KOPT-K1 (cell line): ENCODE data around the gene NLGN1.
"Not testable (repeated sequence)": the region's sequence is repeated elsewhere in the genome, so short reads cannot be mapped to it uniquely, and the experiment has no call there.

Experiments used
- H3K27ac ChIP-seq: fragments of 200-600 bp; sonication (generic); 2 replicates; pipeline ENCODE4 v1.5.1; 2016; ENCODE audit warnings: antibody characterized with exemption, mild to moderate bottlenecking, low read depth, low read length; ENCODE audit not compliant: poor library complexity, severe bottlenecking
- H3K36me3 ChIP-seq: fragments of 200-600 bp; sonication (generic); 2 replicates; pipeline ENCODE4 v1.5.1; 2017; ENCODE audit warnings: antibody characterized with exemption, mild to moderate bottlenecking, low read length, moderate library complexity; ENCODE audit not compliant: insufficient read depth
- H3K9me3 ChIP-seq: fragments of 200-600 bp; sonication (generic); 2 replicates; pipeline ENCODE4 v1.5.1; 2017; ENCODE audit warnings: antibody characterized with exemption, low read length, mild to moderate bottlenecking; ENCODE audit not compliant: insufficient read depth, poor library complexity, severe bottlenecking

Gene NLGN1

GRCh38 chr3:173568623-173569022 is 171.1 kb downstream of the NLGN1 start:
- H3K9me3 ChIP-seq = no peaks in the 10 kb centered on the region
- H3K27ac ChIP-seq = no peak overlapping the region
- H3K36me3 ChIP-seq = no peaks in the 10 kb centered on the region

GRCh38 chr3:173583496-173583895 is 186.0 kb downstream of the NLGN1 start:
- Histone ChIP-seq H3K36me3 (no peaks in the 10 kb centered on the region), H3K27ac (no peak overlapping the region), H3K9me3 (no peaks in the 10 kb centered on the region)

GRCh38 chr3:173584093-173584837 is 186.7 kb downstream of the NLGN1 start:
- Histone ChIP-seq H3K9me3 (no peaks in the 10 kb centered on the region), H3K27ac (no peak overlapping the region), H3K36me3 (no peaks in the 10 kb centered on the region)

DNA sequence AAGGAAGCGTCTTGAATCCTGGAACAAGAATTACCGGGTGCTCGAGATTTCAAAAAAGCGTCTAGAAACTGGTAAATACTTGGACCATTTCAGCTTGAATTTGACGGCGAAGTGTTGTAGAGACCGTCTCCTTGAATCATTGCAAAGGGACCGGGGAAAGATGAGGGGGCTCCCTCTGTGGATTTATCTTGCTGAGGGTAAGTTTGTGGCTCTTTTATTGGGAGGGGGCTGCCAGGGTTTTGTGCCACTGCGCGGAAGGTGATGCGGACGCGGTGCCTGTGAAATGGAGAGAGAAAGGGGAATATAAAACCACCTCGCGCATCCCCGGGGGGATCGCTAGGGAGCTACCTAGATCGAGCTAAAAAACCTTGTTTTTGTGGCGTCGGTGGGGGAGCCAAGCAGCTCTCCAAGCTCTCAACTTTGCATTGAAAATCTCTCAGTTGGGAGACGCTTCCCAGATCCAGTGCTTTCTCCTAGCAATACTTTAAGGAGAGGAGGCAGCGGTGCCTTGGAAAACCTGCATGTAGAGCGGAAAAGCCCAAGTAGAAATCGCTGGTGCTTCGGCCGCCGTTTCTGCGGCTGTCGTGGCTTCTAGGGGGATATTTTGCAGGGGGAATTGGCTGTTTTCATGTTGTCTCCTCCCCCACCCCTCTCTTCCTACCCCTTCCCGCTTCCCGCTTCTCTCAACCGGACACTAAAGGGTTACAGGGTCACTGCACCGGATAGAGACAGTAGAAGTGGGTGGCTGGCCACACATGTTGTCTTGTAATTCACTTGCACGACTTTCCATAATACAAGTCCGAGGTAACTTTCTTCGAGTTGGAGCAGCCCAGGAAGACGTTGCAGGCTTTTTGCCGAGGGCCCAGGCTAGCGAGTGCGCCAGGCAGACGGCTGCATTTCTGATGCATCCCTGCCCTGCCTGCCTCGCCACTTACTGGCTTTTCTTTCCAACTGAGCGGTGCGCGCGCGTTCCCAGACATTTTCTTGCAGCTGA is 187.6 kb downstream of the NLGN1 start:
- H3K27ac ChIP-seq = no peak overlapping the region
- H3K9me3 ChIP-seq = no peaks in the 10 kb centered on the region
- H3K36me3 ChIP-seq = no peaks in the 10 kb centered on the region

- Histone ChIP-seq H3K36me3 (no peaks in the 10 kb centered on the region), H3K9me3 (no peaks in the 10 kb centered on the region), H3K27ac (no peak overlapping the region)
These were observed 188.6 kb downstream of the NLGN1 start for GRCh38 chr3:173586166-173586565.

DNA sequence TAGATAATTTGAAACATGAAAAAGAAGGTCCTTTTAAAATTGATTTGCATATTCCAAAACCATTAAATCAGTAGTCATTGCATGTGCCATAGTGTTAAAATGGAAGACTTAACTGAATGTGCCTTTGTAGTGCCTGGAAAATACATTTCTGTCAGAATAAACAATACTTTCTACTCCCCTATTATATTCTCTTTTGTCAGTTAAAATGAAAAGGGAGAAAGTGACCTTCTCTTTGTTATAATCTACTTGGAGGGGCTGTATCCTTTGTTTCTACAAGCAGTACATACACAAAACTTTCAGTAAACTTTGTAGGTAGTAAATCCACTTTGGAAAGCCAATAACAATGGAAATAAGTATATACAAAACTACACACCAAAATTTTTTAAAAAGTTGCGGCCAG is 189.5 kb downstream of the NLGN1 start:
- Histone ChIP-seq H3K27ac (no peak overlapping the region), H3K9me3 (no peaks in the 10 kb centered on the region), H3K36me3 (no peaks in the 10 kb centered on the region)

DNA sequence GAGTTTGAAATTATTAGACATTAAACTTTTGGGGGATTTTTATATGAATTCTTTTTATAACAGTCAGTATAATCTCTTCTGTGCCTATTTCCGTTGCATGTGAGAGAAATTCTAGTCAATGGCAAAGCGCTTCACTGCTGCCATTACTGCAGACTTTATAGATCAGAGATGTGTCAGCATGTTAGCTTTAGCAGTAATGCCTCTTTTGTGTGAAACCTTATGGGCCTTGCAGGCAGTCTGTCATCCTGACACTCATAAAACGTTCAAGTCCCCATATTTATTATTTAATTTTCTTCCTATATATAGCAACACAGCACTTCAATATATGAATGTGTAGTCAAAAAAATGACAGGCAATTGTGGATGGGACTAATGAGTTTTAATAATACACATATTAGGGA is 191.0 kb downstream of the NLGN1 start:
- no peaks in the 10 kb centered on the region for H3K9me3 ChIP-seq
- H3K36me3 ChIP-seq = no peaks in the 10 kb centered on the region
- H3K27ac ChIP-seq = no peak overlapping the region

GRCh38 chr3:173589116-173589515 is 191.6 kb downstream of the NLGN1 start:
- Histone ChIP-seq H3K36me3 (no peaks in the 10 kb centered on the region), H3K9me3 (no peaks in the 10 kb centered on the region), H3K27ac (no peak overlapping the region)

- H3K27ac ChIP-seq = no peak overlapping the region
- no peaks in the 10 kb centered on the region for H3K9me3 ChIP-seq
- no peaks in the 10 kb centered on the region for H3K36me3 ChIP-seq
These were observed 193.9 kb downstream of the NLGN1 start for GRCh38 chr3:173591401-173591800.

DNA sequence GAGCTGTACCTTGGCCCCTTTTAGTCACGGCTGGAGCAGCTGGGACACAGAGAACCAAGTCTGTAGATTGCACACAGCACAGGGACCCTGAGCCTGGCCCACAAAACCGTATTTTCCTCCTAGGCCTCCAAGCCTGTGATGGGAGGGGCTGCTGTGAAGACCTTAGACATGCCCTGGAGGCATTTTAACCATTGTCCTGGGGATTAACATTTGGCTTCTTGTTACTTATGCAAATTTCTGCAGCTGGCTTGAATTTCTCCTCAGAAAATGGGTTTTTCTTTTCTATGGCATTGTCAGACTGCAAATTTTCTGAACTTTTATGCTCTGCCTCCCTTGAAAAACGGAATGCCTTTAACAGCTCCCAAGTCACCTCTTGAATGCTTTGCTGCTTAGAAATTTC is 197.3 kb downstream of the NLGN1 start:
- not testable (repeated sequence) for H3K36me3 ChIP-seq, H3K9me3 ChIP-seq, H3K27ac ChIP-seq

DNA sequence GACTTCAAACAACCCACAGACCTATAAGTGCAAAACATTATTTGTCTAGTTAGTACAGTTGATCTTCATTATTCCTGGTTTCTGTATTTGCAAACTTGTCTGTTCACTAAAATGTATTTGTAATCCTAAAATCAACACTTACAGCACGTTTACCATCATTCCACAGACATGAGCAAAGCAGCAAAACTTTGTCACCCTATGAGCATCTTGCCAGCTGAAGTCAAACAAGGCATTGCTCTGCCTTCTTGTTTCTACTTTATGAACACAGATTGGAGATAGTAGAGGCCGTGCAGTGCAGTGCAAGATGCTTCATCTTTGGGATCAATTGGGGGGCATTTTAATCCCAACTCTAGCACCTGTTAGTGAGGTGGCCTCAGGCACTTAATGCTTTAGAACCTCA is 202.1 kb downstream of the NLGN1 start:
- Histone ChIP-seq H3K36me3 (no peaks in the 10 kb centered on the region), H3K27ac (no peak overlapping the region)

DNA sequence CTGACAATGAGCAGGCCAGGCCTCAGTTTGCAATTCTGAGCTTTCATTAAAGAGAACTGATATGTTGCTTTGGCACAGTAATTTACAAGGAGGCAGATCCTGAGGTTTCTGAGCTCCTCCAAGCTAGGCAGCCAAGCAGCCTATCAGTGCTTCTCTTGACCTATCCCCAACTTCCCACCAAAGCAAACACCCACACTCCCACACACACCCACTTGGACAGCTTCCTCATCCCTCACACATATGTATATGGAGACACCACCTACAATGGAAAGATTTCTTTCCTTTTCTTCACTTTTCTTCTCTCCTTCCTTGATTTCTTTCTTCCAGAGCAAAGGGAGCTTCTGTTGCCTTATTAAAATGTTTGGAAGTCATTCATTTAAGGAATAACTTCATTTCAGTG is 217.0 kb downstream of the NLGN1 start:
- Histone ChIP-seq H3K27ac (no peak overlapping the region), H3K9me3 (no peaks in the 10 kb centered on the region), H3K36me3 (no peaks in the 10 kb centered on the region)

More for the DNA sequence above, 202.1 kb downstream of the NLGN1 start:
- H3K9me3 ChIP-seq = no peaks in the 10 kb centered on the region

GRCh38 chr3:173615661-173616060 is 218.1 kb downstream of the NLGN1 start:
- Histone ChIP-seq H3K36me3 (no peaks in the 10 kb centered on the region), H3K9me3 (no peaks in the 10 kb centered on the region), H3K27ac (no peak overlapping the region)

DNA sequence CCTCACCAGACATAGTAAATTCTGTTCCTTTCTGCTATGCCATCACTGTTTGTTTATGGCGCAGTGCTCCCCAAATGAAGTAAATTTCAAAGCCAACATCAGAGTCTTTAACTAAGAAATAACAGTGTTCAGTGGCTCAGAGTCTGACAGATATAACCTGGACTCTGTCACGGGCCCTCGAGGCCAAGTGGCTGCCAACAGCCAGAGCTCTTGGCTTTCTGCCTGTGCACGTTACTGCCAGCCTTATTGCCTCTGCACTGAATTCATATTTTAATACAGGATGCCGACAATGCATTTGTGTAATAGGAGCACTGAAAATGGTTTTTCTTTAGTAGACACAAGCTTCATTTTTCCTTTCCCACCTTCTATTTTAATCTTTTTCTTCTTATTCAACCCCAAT is 219.9 kb downstream of the NLGN1 start:
- Histone ChIP-seq H3K36me3 (no peaks in the 10 kb centered on the region), H3K9me3 (no peaks in the 10 kb centered on the region)

DNA sequence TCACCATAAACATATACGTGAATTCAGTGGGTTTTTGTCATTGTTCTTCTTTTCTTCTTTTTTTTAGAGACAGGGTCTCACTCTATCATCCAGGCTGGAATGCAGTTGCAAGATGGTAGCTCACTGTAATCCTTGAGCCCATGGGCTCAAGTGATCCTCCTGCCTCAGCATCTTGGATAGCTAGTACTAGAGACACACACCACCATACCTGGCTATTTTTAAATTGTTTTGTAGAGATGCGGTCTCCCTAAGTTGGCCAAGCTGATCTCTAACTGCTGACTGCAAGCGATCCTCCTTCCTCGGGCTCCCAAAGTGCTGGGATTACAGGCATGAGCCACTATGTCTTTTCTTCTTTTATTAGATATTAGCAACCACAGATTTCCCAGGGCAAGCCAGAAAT is 220.6 kb downstream of the NLGN1 start:
- no peaks in the 10 kb centered on the region for H3K9me3 ChIP-seq
- H3K36me3 ChIP-seq = no peaks in the 10 kb centered on the region
- no peak overlapping the region for H3K27ac ChIP-seq

More for the DNA sequence above, 219.9 kb downstream of the NLGN1 start:
- no peak overlapping the region for H3K27ac ChIP-seq
